Neural progenitor cell (in vitro differentiated cells): ENCODE data around the gene VPS51. TPM values are rescaled to one million over a fixed set of nuclear protein-coding genes. Genes with fewer than 3 reads are reported as not detected.

Experiments used
- DNase-seq: peaks from one replicate; pipeline ENCODE4 v3.0.0-alpha.2; 2016; ENCODE audit warnings: low spot score
- H2AFZ ChIP-seq: fragments of 200-600 bp; sonication (generic); replicated peaks from 2 replicates; pipeline ENCODE4 v1.6.1; 2016; ENCODE audit warnings: antibody characterized with exemption
- H3F3A ChIP-seq: fragments of 200-600 bp; sonication (generic); 2 replicates; pipeline ENCODE4 v1.6.1; 2016; ENCODE audit warnings: antibody characterized with exemption, low read depth
- H3K27ac ChIP-seq: fragments of 200-600 bp; sonication (generic); 2 replicates; pipeline ENCODE4 v1.5.1; 2016; ENCODE audit warnings: mild to moderate bottlenecking
- H3K27me3 ChIP-seq: fragments of 200-600 bp; sonication (generic); 2 replicates; pipeline ENCODE4 v1.6.1; 2016; ENCODE audit warnings: mild to moderate bottlenecking, moderate library complexity
- H3K36me3 ChIP-seq: fragments of 200-600 bp; sonication (generic); 2 replicates; pipeline ENCODE4 v1.5.1; 2016
- H3K4me1 ChIP-seq: fragments of 200-600 bp; sonication (generic); 2 replicates; pipeline ENCODE4 v1.6.1; 2016; ENCODE audit warnings: mixed run types
- H3K4me2 ChIP-seq: fragments of 200-600 bp; sonication (generic); 2 replicates; pipeline ENCODE4 v1.6.1; 2016
- H3K4me3 ChIP-seq: fragments of 200-600 bp; sonication (generic); 2 replicates; pipeline ENCODE4 v1.5.1; 2016
- H3K79me2 ChIP-seq: fragments of 200-600 bp; sonication (generic); 2 replicates; pipeline ENCODE4 v1.6.1; 2016; ENCODE audit warnings: low read depth
- H3K9ac ChIP-seq: fragments of 200-600 bp; sonication (generic); 2 replicates; pipeline ENCODE4 v1.6.1; 2016
- H3K9me3 ChIP-seq: fragments of 200-600 bp; sonication (generic); 2 replicates; pipeline ENCODE4 v1.5.1; 2016; ENCODE audit warnings: low read depth
- H4K20me1 ChIP-seq: fragments of 200-600 bp; sonication (generic); 2 replicates; pipeline ENCODE4 v1.6.1; 2016; ENCODE audit warnings: low read depth
- H3K27ac Mint-ChIP-seq: 3 replicates; pipeline ENCODE4 v1.8.0; 2021; ENCODE audit warnings: mixed read lengths
- H3K27me3 Mint-ChIP-seq: 2 replicates; pipeline ENCODE4 v1.8.0; 2022; ENCODE audit warnings: low read depth, mild to moderate bottlenecking, inconsistent platforms, moderate library complexity, mixed read lengths; ENCODE audit not compliant: insufficient read depth
- H3K36me3 Mint-ChIP-seq: 3 replicates; pipeline ENCODE4 v1.8.0; 2021; ENCODE audit warnings: mixed read lengths
- H3K4me1 Mint-ChIP-seq: 3 replicates; pipeline ENCODE4 v1.8.0; 2021; ENCODE audit warnings: mixed read lengths
- H3K4me3 Mint-ChIP-seq: 3 replicates; pipeline ENCODE4 v1.8.0; 2021; ENCODE audit warnings: mild to moderate bottlenecking, moderate library complexity, mixed read lengths
- H3K9me3 Mint-ChIP-seq: 3 replicates; pipeline ENCODE4 v1.8.0; 2020; ENCODE audit warnings: mixed read lengths
- CTCF ChIP-seq: fragments of 200-600 bp; sonication (generic); IDR thresholded peaks from 2 replicates; pipeline ENCODE4 v1.5.1; 2017; ENCODE audit warnings: antibody characterized with exemption, mild to moderate bottlenecking
- EZH2 ChIP-seq: fragments of 200-600 bp; sonication (generic); IDR thresholded peaks from 2 replicates; pipeline ENCODE4 v1.6.1; 2017; ENCODE audit warnings: antibody characterized with exemption, mild to moderate bottlenecking, moderate library complexity
- EZH2phosphoT487 ChIP-seq: fragments of 200-600 bp; sonication (generic); IDR thresholded peaks from 2 replicates; pipeline ENCODE4 v1.6.1; 2017; ENCODE audit warnings: antibody characterized with exemption
- total RNA-seq: library from RNA; depleted of rRNA; stranded (reverse); fragments of >200 nt; gene quantifications from 2 replicates; pipeline ENCODE4 v1.2.3, GENCODE V29; 2015; ENCODE audit warnings: low replicate concordance

Gene VPS51
- total RNA-seq, 1 donor from 2014 or later, result 80.4 TPM

- peaks cover 9% of the 10 kb centered on the region for H3K36me3 Mint-ChIP-seq
- Histone ChIP-seq H3K4me1 (peaks cover 5% of the 10 kb centered on the region), H3K36me3 (no peaks in the 10 kb centered on the region), H3K27ac (no peak overlapping the region), H3F3A (peaks cover 1% of the 10 kb centered on the region), H3K9me3 (no peaks in the 10 kb centered on the region), H3K4me2 (no peak overlapping the region), H3K79me2 (peaks cover 3% of the 10 kb centered on the region), H3K4me3 (no peak overlapping the region), H3K27me3 (no peaks in the 10 kb centered on the region), H4K20me1 (no peaks in the 10 kb centered on the region), H3K9ac (no peak overlapping the region), H2AFZ (no peak overlapping the region)
- no peaks in the 10 kb centered on the region for H3K9me3 Mint-ChIP-seq
- peaks cover 6% of the 10 kb centered on the region for H3K4me1 Mint-ChIP-seq
- no peak overlapping the region for H3K27ac Mint-ChIP-seq
- no peak overlapping the region for H3K4me3 Mint-ChIP-seq
- TF ChIP-seq EZH2 (no peak), CTCF (no peak), EZH2phosphoT487 (no peak)
- DNase-seq, result no peak
- peaks cover 3% of the 10 kb centered on the region for H3K27me3 Mint-ChIP-seq
Observed at GRCh38 chr11:65071907-65072630, 23.9 kb upstream of the VPS51 start.

- Mint-ChIP-seq H3K4me1 (peaks cover 4% of the 10 kb centered on the region), H3K27me3 (peaks cover 3% of the 10 kb centered on the region), H3K36me3 (peaks cover 14% of the 10 kb centered on the region), H3K27ac (no peak overlapping the region), H3K4me3 (no peak overlapping the region), H3K9me3 (no peaks in the 10 kb centered on the region)
- Histone ChIP-seq H3K79me2 (peaks cover 8% of the 10 kb centered on the region), H3K4me2 (no peak overlapping the region), H3K4me1 (no peaks in the 10 kb centered on the region), H2AFZ (no peak overlapping the region), H3K9me3 (no peaks in the 10 kb centered on the region), H3K9ac (no peak overlapping the region), H3K4me3 (no peak overlapping the region), H3K27me3 (no peaks in the 10 kb centered on the region), H3K27ac (no peak overlapping the region), H3K36me3 (no peaks in the 10 kb centered on the region), H3F3A (no peaks in the 10 kb centered on the region), H4K20me1 (peaks cover 3% of the 10 kb centered on the region)
- TF ChIP-seq EZH2, result no peak
- no peak for TF ChIP-seq EZH2phosphoT487
- TF ChIP-seq CTCF, result no peak
- no peak for DNase-seq
Observed at GRCh38 chr11:65072631-65072966, 23.4 kb upstream of the VPS51 start.

GRCh38 chr11:65077451-65077850, 18.6 kb upstream of the VPS51 start:
- no peak overlapping the region for H2AFZ ChIP-seq
- peaks cover 45% of the 10 kb centered on the region for H3K79me2 ChIP-seq
- Mint-ChIP-seq H3K4me1 (peaks cover 17% of the 10 kb centered on the region), H3K36me3 (peaks cover 34% of the 10 kb centered on the region), H3K27me3 (peaks cover 2% of the 10 kb centered on the region), H3K9me3 (no peaks in the 10 kb centered on the region), H3K27ac (no peak overlapping the region), H3K4me3 (no peak overlapping the region)
- no peak overlapping the region for H3K4me2 ChIP-seq
- no peak overlapping the region for H3K9ac ChIP-seq
- no peak overlapping the region for H3K27ac ChIP-seq
- H3K36me3 ChIP-seq, result peaks cover 5% of the 10 kb centered on the region
- no peak overlapping the region for H3K4me3 ChIP-seq
- H3K27me3 ChIP-seq, result no peaks in the 10 kb centered on the region
- TF ChIP-seq EZH2phosphoT487 (no peak), EZH2 (no peak), CTCF (no peak)
- no peak for DNase-seq
- H3K4me1 ChIP-seq, result peaks cover under 1% of the 10 kb centered on the region
- no peaks in the 10 kb centered on the region for H3K9me3 ChIP-seq
- peaks cover 16% of the 10 kb centered on the region for H4K20me1 ChIP-seq
- peaks cover 17% of the 10 kb centered on the region for H3F3A ChIP-seq
